K562 (cell line): ENCODE results near the gene PKD1L1. TPM values are rescaled to one million over a fixed set of nuclear protein-coding genes. Genes with fewer than 3 reads are reported as not detected.

ENCODE experiments used
- ATAC-seq: fragments of 200-7000 bp; cut with Tn5 transposase; 3 replicates; pipeline ENCODE4 v1.9.1; 2020; ENCODE audit warnings: moderate library complexity
- BruUV-seq: library from RNA; stranded (reverse); fragments of 400-500 nt; replicated peaks from 2 replicates; lab custom pipeline; 2021; lab: Mats Ljungman, UMichigan
- CTCF ChIA-PET: fragments of 300-600 bp; formaldehyde crosslinking; extraction: SDS; loops from one replicate; lab custom pipeline; 2021; ENCODE audit warnings: low intra/inter-chr PET ratio; lab: Yijun Ruan, JAX
- POLR2A ChIA-PET: fragments of 300-600, 350-650 bp; sonication (Branson Sonifier 250); formaldehyde crosslinking; extraction: SDS; loops from one replicate; lab custom pipeline; 2021; ENCODE audit warnings: antibody characterized with exemption, inconsistent platforms; lab: Yijun Ruan, JAX
- DNase-seq, 4 experiments: peaks; one replicate each; pipeline versions ENCODE4 v3.0.0 to v3.0.0-alpha.2; 2011 to 2018; ENCODE audit warnings: low spot score in 3 of 4, mixed read lengths in 3 of 4; ENCODE audit errors: extremely low read depth in 1 of 4
- FAIRE-seq: peaks from 2 replicates; lab custom pipeline; 2011; peaks lifted over from hg19 to GRCh38; lab: Jason Lieb, UNC
- H2AFZ ChIP-seq: 2 replicates; pipeline ENCODE4 v1.6.0; 2011; ENCODE audit warnings: low read depth, low read length, control low read depth, inconsistent platforms
- H3K27ac ChIP-seq: fragments of 200-600 bp; 3 replicates; pipeline ENCODE4 v1.8.0; 2011; ENCODE audit warnings: low read depth, mild to moderate bottlenecking, control low read depth, inconsistent platforms, low read length, moderate library complexity, mixed read lengths; ENCODE audit errors: extremely low read depth
- H3K27me3 ChIP-seq, 2 experiments: fragments of 300-600 bp in 1 of 2; 2 replicates in 1 of 2; 3 replicates in 1 of 2; pipeline versions ENCODE4 v1.6.0 to v1.8.0; 2011; ENCODE audit warnings: inconsistent platforms in 2 of 2, low read length in 2 of 2, mild to moderate bottlenecking in 1 of 2, mixed read lengths in 1 of 2, moderate library complexity in 1 of 2; ENCODE audit not compliant: control insufficient read depth in 2 of 2, insufficient read depth in 2 of 2
- H3K36me3 ChIP-seq: fragments of 300-600 bp; 3 replicates; pipeline ENCODE4 v1.8.0; 2011; ENCODE audit warnings: mild to moderate bottlenecking, low read length, inconsistent platforms; ENCODE audit not compliant: control insufficient read depth, insufficient read depth
- H3K4me1 ChIP-seq, 2 experiments: fragments of 200-600 bp in 1 of 2; replicated peaks in 1 of 2; 2 replicates in 1 of 2; 3 replicates in 1 of 2; pipeline versions ENCODE4 v1.5.1 to v1.8.0; 2011; ENCODE audit warnings: inconsistent platforms in 2 of 2, low read length in 2 of 2, mild to moderate bottlenecking in 1 of 2, mixed read lengths in 1 of 2, moderate library complexity in 1 of 2; ENCODE audit not compliant: control insufficient read depth in 2 of 2, insufficient read depth in 2 of 2
- H3K4me2 ChIP-seq: 2 replicates; pipeline ENCODE4 v1.6.1; 2011; ENCODE audit warnings: low read length, control low read depth, inconsistent platforms, mixed read lengths; ENCODE audit not compliant: insufficient read depth
- H3K4me3 ChIP-seq: fragments of 200-600 bp; sonication (generic), shearing (Covaris generic); 2 replicates; pipeline ENCODE4 v1.5.1; 2016; ENCODE audit warnings: control low read depth, inconsistent platforms
- H3K79me2 ChIP-seq: fragments of 200-600 bp; 3 replicates; pipeline ENCODE4 v1.8.0; 2011; ENCODE audit warnings: low read length, inconsistent platforms; ENCODE audit not compliant: control insufficient read depth, insufficient read depth
- H3K9ac ChIP-seq, 2 experiments: 2 replicates each; pipeline versions ENCODE4 v1.6.0 to v1.6.1; 2011; ENCODE audit warnings: low read depth in 2 of 2, low read length in 2 of 2, control low read depth in 1 of 2, inconsistent platforms in 1 of 2, mild to moderate bottlenecking in 1 of 2, mixed read lengths in 1 of 2; ENCODE audit not compliant: insufficient read depth in 1 of 2
- H3K9me1 ChIP-seq: one replicate; pipeline ENCODE4 v1.6.0; 2011; ENCODE audit warnings: inconsistent platforms, mild to moderate bottlenecking, low read length, moderate library complexity; ENCODE audit not compliant: control insufficient read depth, insufficient read depth
- H3K9me3 ChIP-seq: replicated peaks from 2 replicates; pipeline ENCODE4 v1.5.1; 2011; ENCODE audit warnings: low read depth, low read length, inconsistent platforms; ENCODE audit not compliant: control insufficient read depth, insufficient read depth
- H4K20me1 ChIP-seq: replicated peaks from 2 replicates; pipeline ENCODE4 v1.6.1; 2011; ENCODE audit warnings: low read length, inconsistent platforms, mixed read lengths; ENCODE audit not compliant: control insufficient read depth, insufficient read depth
- CHD4 ChIP-seq: fragments of 200-600 bp; sonication (generic); IDR thresholded peaks from 3 replicates; pipeline ENCODE4 v1.6.1; 2012; ENCODE audit warnings: low read depth, mild to moderate bottlenecking, mixed read lengths, low read length, inconsistent platforms; ENCODE audit not compliant: insufficient read depth, insufficient replicate concordance, poor library complexity, severe bottlenecking
- FOXA3 ChIP-seq, 2 experiments: fragments of 450-650 bp in 1 of 2; sonication (generic) in 1 of 2; formaldehyde crosslinking; IDR thresholded peaks in 1 of 2; conservative IDR thresholded peaks in 1 of 2; 2 replicates each; pipeline versions ENCODE4 v1.4.0 to v1.8.0; 2020 to 2022; ENCODE audit warnings: mild to moderate bottlenecking in 2 of 2, missing genetic modification reagents in 1 of 2
- GTF2E2 ChIP-seq: fragments of 200-800 bp; sonication (Bioruptor generic); IDR thresholded peaks from 2 replicates; pipeline ENCODE4 v1.6.1; 2016; ENCODE audit warnings: missing genetic modification characterization, missing compliant biosample characterization
- HNRNPUL1 ChIP-seq: fragments of 200-400 bp; formaldehyde crosslinking; IDR thresholded peaks from 2 replicates; pipeline ENCODE4 v1.6.1; 2017; ENCODE audit warnings: low read length
- MIER1 ChIP-seq: fragments of 450-650 bp; IDR thresholded peaks from 2 replicates; pipeline ENCODE4 v1.6.1; 2016; ENCODE audit warnings: antibody characterized with exemption, mild to moderate bottlenecking, low read depth
- MTA1 ChIP-seq: fragments of 450-650 bp; IDR thresholded peaks from 2 replicates; pipeline ENCODE4 v1.6.1; 2017; ENCODE audit warnings: borderline replicate concordance
- NFATC3 ChIP-seq: fragments of 450-650 bp; IDR thresholded peaks from 2 replicates; pipeline ENCODE4 v1.6.1; 2017; ENCODE audit warnings: mild to moderate bottlenecking
- RUNX1 ChIP-seq: sonication (generic); IDR thresholded peaks from 2 replicates; pipeline ENCODE4 v1.6.1; 2016; ENCODE audit warnings: antibody characterized with exemption, low read depth
- SLC30A9 ChIP-seq: fragments of 250-450 bp; sonication (Bioruptor Pico); IDR thresholded peaks from 2 replicates; pipeline ENCODE4 v1.8.0; 2022; ENCODE audit warnings: mild to moderate bottlenecking, moderate library complexity
- SMC3 ChIP-seq: conservative IDR thresholded peaks from 2 replicates; pipeline ENCODE4 v1.6.1; 2011; ENCODE audit warnings: low read depth, low read length, improper control_type of control experiment; ENCODE audit not compliant: insufficient read depth
- SP2 ChIP-seq: IDR thresholded peaks from 2 replicates; pipeline ENCODE4 v1.6.1; 2011; ENCODE audit warnings: mild to moderate bottlenecking, low read depth, low read length, moderate library complexity; ENCODE audit not compliant: poor library complexity, severe bottlenecking; ENCODE audit errors: extremely low read depth
- SREBF1 ChIP-seq: fragments of 150-350 bp; IDR thresholded peaks from 2 replicates; pipeline ENCODE4 v1.6.1; 2014; ENCODE audit warnings: antibody characterized with exemption, low read depth, low read length, borderline replicate concordance
- SRSF9 ChIP-seq: fragments of 200-400 bp; formaldehyde crosslinking; IDR thresholded peaks from 2 replicates; pipeline ENCODE4 v1.6.1; 2017; ENCODE audit warnings: low read depth, low read length, borderline replicate concordance
- TEAD4 ChIP-seq, 2 experiments: sonication (generic) in 1 of 2; formaldehyde crosslinking in 1 of 2; IDR thresholded peaks; 2 replicates each; pipeline versions ENCODE4 v1.6.1 to v1.8.0; 2012 to 2022; ENCODE audit warnings: borderline replicate concordance in 1 of 2, inconsistent platforms in 1 of 2, low read length in 1 of 2, mild to moderate bottlenecking in 1 of 2, missing genetic modification reagents in 1 of 2
- XRCC3 ChIP-seq: fragments of 450-650 bp; IDR thresholded peaks from 2 replicates; pipeline ENCODE4 v1.6.1; 2017; ENCODE audit warnings: mild to moderate bottlenecking, moderate library complexity
- ZNF165 ChIP-seq: fragments of 250-450 bp; sonication (Bioruptor Pico); IDR thresholded peaks from 2 replicates; pipeline ENCODE4 v1.4.0; 2020; ENCODE audit warnings: borderline replicate concordance
- ZNF668 ChIP-seq: fragments of 250-450 bp; sonication (Bioruptor Pico); IDR thresholded peaks from 2 replicates; pipeline ENCODE4 v1.8.0; 2022; ENCODE audit warnings: mild to moderate bottlenecking, inconsistent platforms
- WGBS: fragments of 100-300 bp; shearing (Covaris generic); methylation state at CpG from one replicate; pipeline ENCODE4 v1.1.6; 2016; ENCODE audit warnings: low coverage, mixed read lengths; ENCODE audit not compliant: insufficient coverage; ENCODE audit errors: missing lambda C conversion rate; 5-methylcytosine and 5-hydroxymethylcytosine counted together
- in situ Hi-C: fragments of 300-500 bp; cut with MboI; formaldehyde crosslinking; loops from 4 replicates; pipeline ENCODE4 v1.15.0; 2018; ENCODE audit warnings: inconsistent platforms, mixed read lengths
- intact Hi-C: fragments of 100-400 bp; cut with micrococcal nuclease; formaldehyde crosslinking; loops from 2 replicates; pipeline ENCODE4 v1.14.2; 2022
- polyA plus RNA-seq, 8 experiments: library from polyadenylated mRNA; depleted of rRNA in 4 of 8; stranded (reverse) in 5 of 8; unstranded in 3 of 8; fragments of >200 nt; fragmentation: Nextera tagmentation in 2 of 8; fragmentation: Illumina TruSeq in 1 of 8; extraction: Ambion mirVana in 2 of 8; extraction: Trizol in 1 of 8; gene quantifications; 2 replicates each; pipeline versions ENCODE4 v1.2.1 to v1.2.3, GENCODE V29; 2011 to 2014; ENCODE audit warnings: inconsistent platforms in 1 of 8, missing spikeins in 1 of 8
- total RNA-seq, 7 experiments: library from RNA; depleted of rRNA in 6 of 7; stranded (reverse); fragments of >200 nt in 6 of 7; fragmentation: Illumina TruSeq in 2 of 7; extraction: Trizol in 2 of 7; gene quantifications; 2 replicates each; pipeline versions ENCODE4 v1.2.1 to v1.2.3, GENCODE V29; 2011 to 2021; ENCODE audit warnings: low replicate concordance in 1 of 7
- TF ChIP-seq, protein P1 (sequence below): fragments of 450-650 bp; IDR thresholded peaks from 2 replicates; pipeline ENCODE4 v1.6.1; 2016; ENCODE audit warnings: mild to moderate bottlenecking

PKD1L1 gene
- total and polyA plus RNA-seq, 9 of the 15 experiments (the other 6 are each of a cell fraction or from before 2014, with no cell fraction given): 0.01 to 0.02 TPM; not detected in 7

DNA sequence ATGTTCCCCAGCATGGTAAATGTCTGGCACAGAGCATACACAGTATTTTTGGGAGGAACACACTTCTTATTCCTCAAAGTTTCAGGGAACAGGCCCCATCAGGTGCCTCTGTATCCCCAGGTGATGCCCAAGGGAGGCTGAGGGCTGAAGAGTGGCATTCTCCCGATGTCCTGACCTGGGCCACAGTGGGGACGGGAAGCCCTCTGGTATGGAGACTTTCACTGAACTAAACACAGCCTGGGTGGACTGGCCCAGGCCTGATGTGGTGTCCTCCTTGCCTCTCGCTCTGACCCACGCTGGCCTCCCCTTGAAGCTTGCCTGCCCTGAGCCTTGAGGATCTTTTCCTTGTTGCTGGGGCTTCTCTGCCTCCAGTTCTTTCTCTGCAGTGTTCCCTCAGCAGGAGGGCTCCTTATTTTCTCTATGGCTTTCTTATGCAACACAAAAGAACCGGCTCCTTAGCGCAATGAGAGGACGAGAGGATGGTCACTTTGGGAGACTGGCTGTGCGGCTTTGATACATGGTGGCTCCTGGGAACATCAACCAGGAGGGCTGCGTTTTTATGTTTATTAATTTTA lies 208.9 kb downstream of the PKD1L1 start:
- Histone ChIP-seq H3K36me3 (no peaks in the 10 kb centered on the region), H3K9me1 (no peaks in the 10 kb centered on the region), H3K9me3 (no peaks in the 10 kb centered on the region), H3K4me1 (no peaks in the 10 kb centered on the region; a peak in 1 of 5 replicates), H3K27me3 (peaks cover 8 to 47% of the 10 kb centered on the region in 2 experiments; a peak in 4 of 5 replicates), H3K79me2 (no peaks in the 10 kb centered on the region), H3K4me2 (no peak overlapping the region), H3K27ac (no peak overlapping the region), H3K4me3 (no peak overlapping the region), H4K20me1 (no peaks in the 10 kb centered on the region), H3K9ac (no peak overlapping the region), H2AFZ (no peak overlapping the region)
- TF ChIP-seq ZNF668 (CRISPR knock-in tag) (no peak), SMC3 (no peak), CHD4 (no peak), ZNF165 (CRISPR knock-in tag) (no peak), SRSF9 (no peak), MTA1 (no peak), XRCC3 (no peak), GTF2E2 (tag) (no peak), MIER1 (no peak), SP2 (no peak), TEAD4 (IDR thresholded peaks at IDR 0.05; ENCODE audit: low read length) (no peak), TEAD4 (CRISPR knock-in tag; IDR thresholded peaks at IDR 0.05; ENCODE audit: borderline replicate concordance) (no peak), NFATC3 (no peak), FOXA3 (CRISPR knock-in tag; conservative IDR thresholded peaks at IDR 0.05 in 1 of 2, IDR thresholded peaks at IDR 0.05 in 1 of 2) (no peak), SREBF1 (no peak), HNRNPUL1 (no peak), RUNX1 (no peak), SLC30A9 (CRISPR knock-in tag) (no peak)
- TF ChIP-seq, protein P1, sequence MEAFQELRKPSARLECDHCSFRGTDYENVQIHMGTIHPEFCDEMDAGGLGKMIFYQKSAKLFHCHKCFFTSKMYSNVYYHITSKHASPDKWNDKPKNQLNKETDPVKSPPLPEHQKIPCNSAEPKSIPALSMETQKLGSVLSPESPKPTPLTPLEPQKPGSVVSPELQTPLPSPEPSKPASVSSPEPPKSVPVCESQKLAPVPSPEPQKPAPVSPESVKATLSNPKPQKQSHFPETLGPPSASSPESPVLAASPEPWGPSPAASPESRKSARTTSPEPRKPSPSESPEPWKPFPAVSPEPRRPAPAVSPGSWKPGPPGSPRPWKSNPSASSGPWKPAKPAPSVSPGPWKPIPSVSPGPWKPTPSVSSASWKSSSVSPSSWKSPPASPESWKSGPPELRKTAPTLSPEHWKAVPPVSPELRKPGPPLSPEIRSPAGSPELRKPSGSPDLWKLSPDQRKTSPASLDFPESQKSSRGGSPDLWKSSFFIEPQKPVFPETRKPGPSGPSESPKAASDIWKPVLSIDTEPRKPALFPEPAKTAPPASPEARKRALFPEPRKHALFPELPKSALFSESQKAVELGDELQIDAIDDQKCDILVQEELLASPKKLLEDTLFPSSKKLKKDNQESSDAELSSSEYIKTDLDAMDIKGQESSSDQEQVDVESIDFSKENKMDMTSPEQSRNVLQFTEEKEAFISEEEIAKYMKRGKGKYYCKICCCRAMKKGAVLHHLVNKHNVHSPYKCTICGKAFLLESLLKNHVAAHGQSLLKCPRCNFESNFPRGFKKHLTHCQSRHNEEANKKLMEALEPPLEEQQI: no peak
- POLR2A ChIA-PET: no interaction called here
- no peak for DNase-seq
- no TSS peak for BruUV-seq
- 0% methylated on average over 9 of the region's 9 CpGs for WGBS
- intact Hi-C loops: no loop called here
- CTCF ChIA-PET: no interaction called here
- in situ Hi-C loops: no loop called here
- no peak for FAIRE-seq
- no peak for ATAC-seq
